ENCODE measurements around the gene OR8G5. TPM values are rescaled to one million over a fixed set of nuclear protein-coding genes. Genes with fewer than 3 reads are reported as not detected.

Gene OR8G5
- total RNA-seq, result not detected in 2 replicates

- no peak for DNase-seq (ENCODE audit: low read depth)
- H3K4me3 ChIP-seq (ENCODE audit: low read depth, low read length), result no peak within 1 kb of the TSS
- no peak for TF ChIP-seq CTCF (IDR thresholded peaks at IDR 0.05; ENCODE audit: insufficient read depth, low read depth, low read length)
These were observed at the start of gene OR8G5 for GRCh38 chr11:124256076-124256475. Gene OR8G5, plus strand, starts transcription at chr11:124256376. Its CDS starts 8,556 bp downstream, at chr11:124264932.

DNA sequence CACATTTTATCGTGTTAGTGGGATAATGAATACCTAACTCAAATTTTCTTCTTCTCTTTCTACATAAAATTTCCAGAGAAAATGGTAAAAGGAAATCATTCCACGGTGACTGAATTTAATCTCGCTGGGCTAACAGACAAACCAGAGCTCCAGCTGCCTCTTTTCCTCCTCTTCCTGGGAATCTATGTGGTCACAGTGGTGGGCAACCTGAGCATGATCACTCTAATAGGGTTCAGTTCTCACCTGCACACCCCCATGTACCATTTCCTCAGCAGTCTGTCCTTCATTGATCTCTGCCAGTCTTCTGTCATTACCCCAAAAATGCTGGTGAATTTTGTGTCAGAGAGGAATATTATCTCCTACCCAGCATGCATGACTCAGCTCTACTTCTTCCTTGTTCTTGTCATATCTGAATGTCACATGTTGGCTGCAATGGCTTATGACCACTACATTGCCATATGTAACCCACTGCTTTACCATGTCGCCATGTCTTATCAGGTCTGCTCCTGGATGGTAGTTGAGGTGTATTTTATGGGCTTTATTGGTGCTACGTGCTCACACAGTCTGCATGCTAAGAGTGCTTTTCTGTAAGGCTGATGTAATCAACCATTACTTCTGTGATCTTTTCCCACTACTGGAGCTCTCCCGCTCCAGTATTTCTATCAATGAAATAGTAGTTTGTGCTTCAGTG, 48.9 kb upstream of the OR8G5 start:
- TF ChIP-seq CTCF (IDR thresholded peaks at IDR 0.05; ENCODE audit: insufficient read depth, low read depth, low read length), result no peak
- no peak for DNase-seq (ENCODE audit: low read depth)
- no peak overlapping the region for H3K4me3 ChIP-seq (ENCODE audit: low read depth, low read length)

- no peak overlapping the region for H3K4me3 ChIP-seq (ENCODE audit: low read depth, low read length)
- no peak for TF ChIP-seq CTCF (IDR thresholded peaks at IDR 0.05; ENCODE audit: insufficient read depth, low read depth, low read length)
- DNase-seq (ENCODE audit: low read depth), result no peak
These were observed 46.3 kb upstream of the OR8G5 start for GRCh38 chr11:124209824-124210357.

- no peak overlapping the region for H3K4me3 ChIP-seq (ENCODE audit: low read depth, low read length)
- DNase-seq (ENCODE audit: low read depth), result no peak
- TF ChIP-seq CTCF (IDR thresholded peaks at IDR 0.05; ENCODE audit: insufficient read depth, low read depth, low read length), result no peak
These were observed 45.8 kb upstream of the OR8G5 start for GRCh38 chr11:124210421-124210820.

DNA sequence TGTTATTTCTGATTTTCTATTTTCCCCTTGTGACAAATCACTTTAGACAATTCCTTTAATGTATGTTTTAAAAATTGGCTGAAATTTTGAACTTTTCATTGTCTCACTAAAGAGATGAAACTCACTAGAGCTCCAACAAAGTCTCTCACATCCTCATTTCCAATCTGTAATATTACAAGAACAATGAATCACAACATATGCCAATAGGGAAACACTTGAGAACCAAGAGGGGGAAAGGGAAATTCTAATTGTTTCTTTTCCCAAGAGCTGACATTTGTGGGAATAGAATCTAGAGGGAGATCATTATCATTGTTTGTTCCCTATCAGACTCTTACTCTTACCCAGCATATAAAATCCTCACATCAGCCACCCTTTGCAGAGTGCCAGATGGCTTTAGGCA, 44.9 kb upstream of the OR8G5 start:
- H3K4me3 ChIP-seq (ENCODE audit: low read depth, low read length), result no peak overlapping the region
- DNase-seq (ENCODE audit: low read depth), result no peak
- TF ChIP-seq CTCF (IDR thresholded peaks at IDR 0.05; ENCODE audit: insufficient read depth, low read depth, low read length), result no peak

GRCh38 chr11:124214027-124214426, 42.1 kb upstream of the OR8G5 start:
- no peak overlapping the region for H3K4me3 ChIP-seq (ENCODE audit: low read depth, low read length)
- no peak for DNase-seq (ENCODE audit: low read depth)
- no peak for TF ChIP-seq CTCF (IDR thresholded peaks at IDR 0.05; ENCODE audit: insufficient read depth, low read depth, low read length)

- TF ChIP-seq CTCF (IDR thresholded peaks at IDR 0.05; ENCODE audit: insufficient read depth, low read depth, low read length), result no peak
- no peak overlapping the region for H3K4me3 ChIP-seq (ENCODE audit: low read depth, low read length)
- DNase-seq (ENCODE audit: low read depth), result no peak
These were observed 37.0 kb upstream of the OR8G5 start for GRCh38 chr11:124219126-124219525.
